H1 (cell line): ENCODE measurements around the gene ZDHHC11B. TPM values are rescaled to one million over a fixed set of nuclear protein-coding genes. Genes with fewer than 3 reads are reported as not detected.

ENCODE experiments used
- CTCF ChIA-PET: fragments of 300-600 bp; sonication (Branson Sonifier 250); formaldehyde crosslinking; loops from one replicate; lab custom pipeline; 2021; ENCODE audit not compliant: partially characterized antibody; lab: Charles Lee
- POLR2A ChIA-PET: fragments of 300-600 bp; sonication (Branson Sonifier 250); formaldehyde crosslinking; loops from one replicate; lab custom pipeline; 2021; ENCODE audit warnings: inconsistent platforms; ENCODE audit not compliant: partially characterized antibody; lab: Charles Lee
- DNase-seq, 2 experiments: peaks; one replicate each; pipeline versions ENCODE4 v3.0.0 to v3.0.0-alpha.2; 2010 to 2022; ENCODE audit warnings: low spot score in 2 of 2, low read depth in 1 of 2, mixed read lengths in 1 of 2
- FAIRE-seq: peaks from 2 replicates; lab custom pipeline; 2011; peaks lifted over from hg19 to GRCh38; lab: Jason Lieb, UNC
- H2AFZ ChIP-seq: 2 replicates; pipeline ENCODE4 v1.8.1; 2012; ENCODE audit warnings: low read length, inconsistent platforms
- H2AK5ac ChIP-seq: 2 replicates; pipeline ENCODE4 v1.6.1; 2013; ENCODE audit warnings: low read depth, low read length
- H2BK120ac ChIP-seq: replicated peaks from 2 replicates; pipeline ENCODE3; 2013; ENCODE audit warnings: low read depth, low read length, inconsistent platforms
- H2BK12ac ChIP-seq: 2 replicates; pipeline ENCODE4 v1.6.1; 2013; ENCODE audit warnings: low read depth, low read length
- H2BK15ac ChIP-seq: 2 replicates; pipeline ENCODE4 v1.6.1; 2013; ENCODE audit warnings: low read length
- H2BK20ac ChIP-seq: 2 replicates; pipeline ENCODE4 v1.6.1; 2013; ENCODE audit warnings: low read length
- H2BK5ac ChIP-seq: 2 replicates; pipeline ENCODE4 v1.6.1; 2013; ENCODE audit warnings: low read depth, low read length
- H3K14ac ChIP-seq: 2 replicates; pipeline ENCODE4 v1.6.1; 2013; ENCODE audit warnings: inconsistent platforms; ENCODE audit not compliant: insufficient read length
- H3K18ac ChIP-seq: 2 replicates; pipeline ENCODE4 v1.6.1; 2013; ENCODE audit warnings: low read length; ENCODE audit errors: extremely low read depth
- H3K23ac ChIP-seq: 2 replicates; pipeline ENCODE4 v1.6.1; 2013; ENCODE audit warnings: inconsistent platforms; ENCODE audit not compliant: insufficient read length
- H3K23me2 ChIP-seq: 2 replicates; pipeline ENCODE4 v1.6.1; 2013; ENCODE audit warnings: low read depth, low read length
- H3K27ac ChIP-seq: 2 replicates; pipeline ENCODE4 v1.6.1; 2011; ENCODE audit warnings: low read depth, low read length, inconsistent platforms
- H3K27me3 ChIP-seq, 4 experiments: replicated peaks in 1 of 4; 1 replicate in 1 of 4; 2 replicates in 3 of 4; pipeline versions ENCODE4 v1.6.1 to v1.8.1; 2011 to 2013; ENCODE audit warnings: low read length in 3 of 4, mild to moderate bottlenecking in 3 of 4, inconsistent platforms in 2 of 4, mixed read lengths in 2 of 4, moderate library complexity in 1 of 4; ENCODE audit not compliant: control insufficient read depth in 3 of 4, insufficient read depth in 3 of 4; ENCODE audit errors: extremely low read depth in 1 of 4
- H3K36me3 ChIP-seq, 4 experiments: 2 replicates each; pipeline versions ENCODE4 v1.6.1 to v1.8.1; 2011 to 2013; ENCODE audit warnings: mild to moderate bottlenecking in 4 of 4, low read length in 3 of 4, moderate library complexity in 2 of 4, control low read depth in 1 of 4, inconsistent platforms in 1 of 4; ENCODE audit not compliant: insufficient read depth in 4 of 4, control insufficient read depth in 2 of 4
- H3K4ac ChIP-seq: replicated peaks from 2 replicates; pipeline ENCODE3; 2013; ENCODE audit warnings: low read length, low read depth, mixed read lengths, inconsistent platforms; ENCODE audit not compliant: insufficient read length
- H3K4me1 ChIP-seq, 4 experiments: replicated peaks in 1 of 4; 1 replicate in 1 of 4; 2 replicates in 3 of 4; pipeline versions ENCODE4 v1.6.1 to v1.8.1; 2011 to 2013; ENCODE audit warnings: low read length in 3 of 4, inconsistent platforms in 2 of 4, mixed read lengths in 1 of 4; ENCODE audit not compliant: insufficient read depth in 4 of 4, control insufficient read depth in 3 of 4
- H3K4me2 ChIP-seq, 2 experiments: 2 replicates each; pipeline versions ENCODE4 v1.6.1 to v1.8.1; 2011 to 2013; ENCODE audit warnings: low read depth in 2 of 2, low read length in 2 of 2, control low read depth in 1 of 2, inconsistent platforms in 1 of 2, mild to moderate bottlenecking in 1 of 2; ENCODE audit not compliant: insufficient read depth in 1 of 2
- H3K4me3 ChIP-seq, 4 experiments: fragments of 200-600, 300-600 bp in 1 of 4; sonication (generic), shearing (Covaris generic), sonication (Bioruptor Twin) in 1 of 4; 2 replicates each; pipeline versions ENCODE4 v1.5.1 to v1.8.1; 2011 to 2016; ENCODE audit warnings: low read length in 4 of 4, low read depth in 3 of 4, control low read depth in 2 of 4, inconsistent platforms in 2 of 4, mild to moderate bottlenecking in 2 of 4, mixed read lengths in 1 of 4, moderate library complexity in 1 of 4; ENCODE audit not compliant: insufficient read depth in 2 of 4; ENCODE audit errors: extremely low read depth in 1 of 4
- H3K56ac ChIP-seq: replicated peaks from 2 replicates; pipeline ENCODE3; 2013; ENCODE audit warnings: low read depth, mild to moderate bottlenecking, mixed read lengths, low read length, inconsistent platforms; ENCODE audit not compliant: insufficient read length
- H3K79me1 ChIP-seq: 2 replicates; pipeline ENCODE4 v1.6.1; 2013; ENCODE audit warnings: low read depth, low read length, control low read depth
- H3K79me2 ChIP-seq, 2 experiments: 2 replicates each; pipeline versions ENCODE4 v1.6.1 to v1.8.1; 2012 to 2013; ENCODE audit warnings: low read length in 2 of 2, mild to moderate bottlenecking in 2 of 2, inconsistent platforms in 1 of 2; ENCODE audit not compliant: insufficient read depth in 2 of 2, control insufficient read depth in 1 of 2
- H3K9ac ChIP-seq, 4 experiments: replicated peaks in 1 of 4; 1 replicate in 1 of 4; 2 replicates in 3 of 4; pipeline versions ENCODE4 v1.6.1 to v1.8.1; 2011 to 2013; ENCODE audit warnings: low read depth in 3 of 4, low read length in 3 of 4, control low read depth in 2 of 4, mild to moderate bottlenecking in 2 of 4, moderate library complexity in 2 of 4, inconsistent platforms in 1 of 4; ENCODE audit errors: extremely low read depth in 1 of 4
- H3K9me3 ChIP-seq, 2 experiments: 2 replicates each; pipeline versions ENCODE4 v1.6.1 to v1.8.1; 2012 to 2013; ENCODE audit warnings: mild to moderate bottlenecking in 2 of 2, moderate library complexity in 2 of 2, control low read depth in 1 of 2, inconsistent platforms in 1 of 2, low read depth in 1 of 2, low read length in 1 of 2, mixed read lengths in 1 of 2; ENCODE audit not compliant: insufficient read depth in 2 of 2
- H4K20me1 ChIP-seq, 2 experiments: replicated peaks in 1 of 2; 2 replicates each; pipeline versions ENCODE3 to v1.8.1; 2011 to 2013; ENCODE audit warnings: inconsistent platforms in 2 of 2, low read length in 2 of 2, mild to moderate bottlenecking in 1 of 2; ENCODE audit not compliant: insufficient read depth in 2 of 2, control insufficient read depth in 1 of 2
- H4K5ac ChIP-seq: 2 replicates; pipeline ENCODE4 v1.6.1; 2013; ENCODE audit warnings: low read length, low read depth, mixed read lengths, inconsistent platforms; ENCODE audit not compliant: insufficient read length
- H4K8ac ChIP-seq: 2 replicates; pipeline ENCODE4 v1.8.0; 2013; ENCODE audit warnings: mild to moderate bottlenecking, moderate library complexity, low read length, inconsistent platforms; ENCODE audit not compliant: insufficient read depth; ENCODE audit errors: extremely low read depth
- H4K91ac ChIP-seq: replicated peaks from 2 replicates; pipeline ENCODE3; 2013; ENCODE audit warnings: low read length, mixed read lengths, inconsistent platforms; ENCODE audit not compliant: insufficient read length
- BRCA1 ChIP-seq: IDR thresholded peaks from 2 replicates; pipeline ENCODE4 v1.6.1; 2012; ENCODE audit warnings: low read depth, low read length, improper control_type of control experiment
- CEBPB ChIP-seq: IDR thresholded peaks from 2 replicates; pipeline ENCODE4 v1.6.1; 2012; ENCODE audit warnings: low read depth, low read length
- HDAC2 ChIP-seq, 2 experiments: fragments of 300-600 bp in 1 of 2; sonication (generic) in 1 of 2; IDR thresholded peaks; 2 replicates each; pipeline ENCODE4 v1.6.1; 2011 to 2012; ENCODE audit warnings: low read depth in 2 of 2, low read length in 2 of 2, mild to moderate bottlenecking in 2 of 2, moderate library complexity in 2 of 2, borderline replicate concordance in 1 of 2, inconsistent platforms in 1 of 2
- NANOG ChIP-seq: IDR thresholded peaks from 2 replicates; pipeline ENCODE4 v1.6.1; 2011; ENCODE audit warnings: low read length, low read depth, mild to moderate bottlenecking, inconsistent platforms; ENCODE audit not compliant: insufficient read depth, poor library complexity, severe bottlenecking
- SRF ChIP-seq: IDR thresholded peaks from 2 replicates; pipeline ENCODE4 v1.6.1; 2011; ENCODE audit warnings: mild to moderate bottlenecking, low read depth, low read length, moderate library complexity
- TAF7 ChIP-seq: optimal IDR thresholded peaks from 2 replicates; pipeline ENCODE3; 2011; ENCODE audit warnings: low read depth, mild to moderate bottlenecking, inconsistent platforms, low read length, moderate library complexity, borderline replicate concordance
- WGBS, 2 experiments: shearing (Covaris generic) in 1 of 2; methylation state at CpG; one replicate each; pipeline versions ENCODE4 v1.1.6 to v1.1.7; 2013 to 2015; ENCODE audit warnings: low lambda C conversion rate in 2 of 2, mixed read lengths in 2 of 2, inconsistent platforms in 1 of 2, low coverage in 1 of 2, missing lambda C conversion rate in 1 of 2; ENCODE audit not compliant: insufficient replicate concordance in 2 of 2, insufficient coverage in 1 of 2, insufficient read length in 1 of 2; ENCODE audit errors: extremely low coverage in 1 of 2, missing lambda C conversion rate in 1 of 2; 5-methylcytosine and 5-hydroxymethylcytosine counted together
- polyA plus RNA-seq, 7 experiments: library from polyadenylated mRNA; depleted of rRNA in 3 of 7; stranded (reverse) in 5 of 7; unstranded in 2 of 7; fragments of >200 nt in 5 of 7; fragments of 200-250 nt in 2 of 7; gene quantifications; 1 replicate in 5 of 7; 2 replicates in 1 of 7; 4 replicates in 1 of 7; pipeline versions ENCODE4 v1.2.1 to v1.2.3, GENCODE V29; 2011 to 2013; ENCODE audit warnings: missing spikeins in 2 of 7, mixed read lengths in 2 of 7
- total RNA-seq: library from RNA; stranded (reverse); fragmentation: NEBNext Ultra II Directional; extraction: Animal tissue kit (Norgen Biotek cat#: 25700); gene quantifications from 2 replicates; pipeline ENCODE4 v1.2.1, GENCODE V29; 2021

The ZDHHC11B gene
- total and polyA plus RNA-seq, 2 of the 8 experiments (the other 6 are each of a cell fraction or from before 2014, with no cell fraction given): 0.29 to 2.5 TPM

DNA sequence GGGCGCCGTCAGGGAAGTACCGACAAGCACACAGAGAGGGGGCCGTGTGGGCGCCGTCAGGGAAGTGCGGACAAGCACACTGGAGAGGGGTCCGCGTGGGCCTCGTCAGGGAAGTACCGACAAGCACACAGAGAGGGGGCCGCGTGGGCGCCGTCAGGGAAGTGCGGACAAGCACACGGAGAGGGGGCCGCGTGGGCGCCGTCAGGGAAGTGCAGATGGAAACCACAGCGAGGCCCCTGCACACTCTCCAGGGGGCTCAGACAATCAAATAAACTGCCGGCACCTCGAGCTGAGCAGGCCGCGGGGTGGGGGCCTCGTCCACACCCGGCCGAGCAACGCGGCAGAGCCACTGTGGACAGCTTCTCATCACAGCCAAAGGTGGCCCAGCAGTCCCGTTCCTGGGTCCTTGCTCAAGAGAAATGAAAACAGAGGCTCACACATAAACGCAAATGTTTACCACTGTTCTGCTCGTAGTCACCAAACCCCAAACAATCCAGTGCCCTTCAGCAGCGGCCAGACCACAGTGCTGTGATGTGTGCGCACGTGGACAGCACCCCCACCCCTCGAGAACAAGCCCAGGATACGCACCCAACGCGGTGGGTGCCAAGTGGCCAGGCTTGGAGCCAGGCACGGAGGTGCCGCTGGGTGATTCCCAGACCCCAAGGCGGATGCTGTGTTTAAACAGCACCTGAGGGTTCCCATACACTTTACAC, 116.1 kb downstream of the ZDHHC11B start:
- Histone ChIP-seq H3K23me2 (no peaks in the 10 kb centered on the region), H3K27ac (no peak overlapping the region), H3K4me1 (peaks cover 0 to 22% (median 9%) of the 10 kb centered on the region in 4 experiments; a peak in 6 of 7 replicates), H4K91ac (no peak overlapping the region), H3K27me3 (peaks cover 0 to 6% (median 0%) of the 10 kb centered on the region in 4 experiments; a peak in 1 of 7 replicates), H3K79me2 (no peaks in the 10 kb centered on the region), H3K4me3 (no peak overlapping the region), H2BK12ac (no peak overlapping the region), H3K79me1 (peaks cover 4% of the 10 kb centered on the region; the same call in 1 of the 2 replicates), H3K9me3 (no peaks in the 10 kb centered on the region), H2BK5ac (no peak overlapping the region), H3K56ac (no peak overlapping the region), H4K20me1 (peaks cover 14 to 22% of the 10 kb centered on the region in 2 experiments), H3K9ac (no peak overlapping the region), H3K14ac (no peak overlapping the region), H3K36me3 (peaks cover 3 to 17% (median 6%) of the 10 kb centered on the region in 4 experiments; a peak in 6 of 8 replicates), H2BK120ac (no peak overlapping the region), H4K5ac (no peak overlapping the region), H3K4ac (no peak overlapping the region), H3K23ac (no peak overlapping the region), H2BK15ac (no peak overlapping the region), H3K18ac (no peak overlapping the region; the same call in 1 of the 2 replicates), H4K8ac (no peak overlapping the region), H2AK5ac (no peak overlapping the region; the same call in 1 of the 2 replicates), H2AFZ (no peak overlapping the region), H2BK20ac (no peak overlapping the region), H3K4me2 (no peak overlapping the region)
- ChIA-PET POLR2A (interaction anchor here (0.7 to 0.9 kb wide), 2 partner anchors 15 to 16 kb away, joined by 3 read pairs; no protein-coding TSS in a partner anchor), CTCF (interaction anchor here (0.6 to 5.4 kb wide), 15 partner anchors 10 to 482 kb away, joined by 3 to 29 read pairs (median 4); partner anchors contain the start of genes BRD9 and TRIP13)
- 86% methylated on average over 28 of the region's 44 CpGs; no CpG with 5 or more reads in 1 of the 2 experiments for WGBS, 2 experiments
- FAIRE-seq (no peak), DNase-seq (no peak)
- TF ChIP-seq TAF7: no peak
- TF ChIP-seq NANOG: no peak
- no peak for TF ChIP-seq SRF
- TF ChIP-seq HDAC2 (IDR thresholded peaks at IDR 0.05; ENCODE audit: borderline replicate concordance in 1 of 2, low read depth in 2 of 2, low read length in 2 of 2): no peak
- TF ChIP-seq CEBPB: no peak
- no peak for TF ChIP-seq BRCA1
